NCI-H1105 treated with DMSO at 0.1 percent for 48 hours (cell line): ENCODE measurements around the gene CD3E.

Experiments
- DNase-seq: peaks from one replicate; lab custom pipeline; 2025; lab: John Stamatoyannopoulos, UW

Gene CD3E

GRCh38 chr11:118325283-118325682, 20.8 kb downstream of the CD3E start:
- no peak for DNase-seq

DNA sequence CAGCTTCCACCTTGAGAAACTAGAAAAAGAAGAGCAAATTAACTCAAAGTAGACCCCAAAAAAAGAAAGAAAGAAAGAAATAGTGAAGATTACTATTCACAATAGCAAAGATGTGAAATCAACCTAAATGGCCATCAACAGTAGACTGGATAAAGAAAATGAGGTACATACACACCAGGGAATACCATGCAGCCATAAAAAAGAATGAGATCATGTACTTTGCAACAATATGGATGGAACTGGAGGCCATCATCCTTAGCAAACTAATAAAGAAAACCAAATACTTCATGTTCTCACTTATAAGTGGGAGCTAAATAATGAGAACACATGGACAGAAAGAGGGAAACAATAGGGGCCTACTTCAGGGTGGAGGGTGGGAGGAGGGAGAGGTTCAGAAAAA, 24.2 kb downstream of the CD3E start:
- DNase-seq: no peak

- no peak for DNase-seq
Observed at GRCh38 chr11:118334745-118335144, 30.2 kb downstream of the CD3E start.

DNA sequence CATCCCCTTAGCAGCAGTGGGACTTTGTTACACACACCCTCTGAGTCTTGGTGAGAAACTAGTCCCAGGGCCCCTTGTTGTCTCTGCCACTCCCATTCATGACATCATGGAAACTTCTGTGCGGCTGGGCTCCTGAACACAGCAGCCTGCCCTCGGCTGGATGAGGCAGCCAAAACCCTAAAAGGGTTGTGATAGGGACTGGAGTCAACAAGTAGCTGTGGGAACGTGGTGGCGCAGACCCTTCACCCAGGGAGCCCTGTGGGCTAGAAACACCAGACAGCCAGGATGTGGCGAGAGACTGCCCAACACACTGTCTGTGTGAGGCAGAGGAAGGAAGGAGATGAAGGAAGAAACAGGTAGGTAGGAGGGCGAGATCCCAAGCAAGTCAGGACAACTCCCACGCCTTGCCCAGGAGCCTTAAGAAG, 34.1 kb downstream of the CD3E start:
- DNase-seq: no peak

DNA sequence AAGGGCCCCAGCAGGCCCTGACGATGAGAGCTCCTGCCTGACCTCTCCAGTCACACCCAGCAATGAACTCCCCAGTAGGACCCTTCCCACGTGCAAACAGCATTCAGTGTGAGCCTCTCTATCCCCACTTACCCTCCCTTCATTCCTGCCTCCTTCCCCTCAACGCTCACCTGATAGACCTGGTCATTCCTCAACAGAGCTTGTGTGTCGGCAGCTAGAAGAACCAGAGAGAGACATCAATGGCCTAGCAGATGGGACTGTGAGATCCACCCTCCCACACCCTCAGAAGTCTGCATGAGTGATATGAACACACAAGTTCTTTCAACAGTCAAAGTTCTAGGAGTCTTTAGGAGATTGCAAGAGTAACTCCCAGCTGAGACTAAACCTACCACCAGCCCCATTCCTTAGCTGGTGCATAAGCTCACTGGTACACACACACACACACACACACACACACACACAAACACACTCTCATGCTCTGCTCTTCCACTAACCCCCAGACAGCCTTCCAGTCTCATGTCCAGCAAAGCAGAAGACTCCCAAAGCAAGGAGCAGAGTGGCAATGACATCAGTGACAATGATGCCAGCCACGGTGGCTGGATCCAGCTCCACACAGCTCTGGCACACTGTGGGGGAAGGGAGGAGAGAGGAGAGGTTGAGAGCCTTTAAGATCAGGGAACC, 34.9 kb downstream of the CD3E start:
- DNase-seq: no peak

DNA sequence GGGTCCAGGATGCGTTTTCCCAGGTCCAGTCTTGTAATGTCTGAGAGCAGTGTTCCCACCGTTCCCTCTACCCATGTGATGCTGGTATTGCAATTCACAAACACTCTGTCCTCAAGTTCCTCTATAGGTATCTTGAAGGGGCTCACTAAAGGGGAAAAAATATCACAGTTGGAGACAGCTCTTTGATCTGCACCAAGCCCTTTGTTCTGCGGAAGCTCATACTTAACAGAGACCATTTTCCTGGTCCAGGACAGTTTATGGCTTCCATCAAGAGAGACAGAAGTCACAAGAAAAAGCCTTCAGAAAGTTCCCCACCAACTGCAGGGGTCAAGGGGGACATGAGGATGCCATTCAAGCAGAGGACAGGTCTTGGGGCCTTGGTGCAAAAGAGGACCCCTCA, 35.9 kb downstream of the CD3E start:
- DNase-seq: no peak

DNA sequence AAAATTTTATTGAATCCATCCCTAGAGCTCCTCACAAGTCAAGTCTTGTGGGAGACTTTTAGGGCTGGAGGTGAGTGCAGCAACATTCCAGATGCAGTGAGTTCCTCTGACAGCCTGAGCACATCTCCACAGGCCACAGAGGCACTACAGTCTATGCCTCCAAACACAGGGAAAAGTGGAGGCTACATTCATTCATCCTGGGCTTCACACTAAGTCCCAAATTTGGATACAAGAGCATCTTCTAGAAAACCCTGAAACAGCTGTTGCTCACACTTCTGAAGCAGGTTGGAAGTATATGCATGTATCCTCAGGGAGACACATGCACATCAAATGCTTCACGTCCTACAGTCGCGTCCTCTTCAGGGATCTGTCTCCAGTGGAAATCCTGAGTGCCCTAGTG, 36.7 kb downstream of the CD3E start:
- no peak for DNase-seq

DNA sequence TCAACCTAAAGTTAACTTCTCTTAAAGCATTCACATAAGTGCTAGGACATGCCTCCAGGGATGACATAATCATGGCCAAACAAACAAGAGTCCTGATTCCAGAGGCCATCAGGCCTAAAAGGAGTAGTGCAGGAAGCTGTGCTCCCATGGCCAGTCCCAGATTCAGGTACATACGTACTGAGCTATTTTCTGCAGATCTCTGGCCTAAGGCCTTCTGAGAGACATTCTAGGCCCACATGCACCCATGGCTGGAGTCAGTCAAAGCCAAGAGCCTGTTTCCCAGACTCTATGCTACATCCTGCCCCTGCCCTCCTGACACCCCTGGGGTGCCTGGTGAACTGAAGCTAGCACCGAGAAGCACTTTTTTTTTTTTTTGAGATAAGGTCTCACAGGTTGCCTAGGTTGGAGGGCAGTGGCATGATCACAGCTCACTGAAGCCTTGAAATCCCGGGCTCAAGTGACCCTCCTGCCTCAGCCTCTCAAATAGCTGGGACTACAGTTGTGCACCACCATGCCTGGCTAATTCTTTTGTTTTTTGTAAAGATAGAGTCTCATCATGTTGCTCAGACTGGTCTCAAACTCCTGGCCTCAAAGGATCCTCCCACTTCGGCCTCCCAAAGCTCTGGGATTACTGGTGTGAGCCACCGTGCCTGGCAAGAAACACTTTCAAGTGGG, 37.4 kb downstream of the CD3E start:
- no peak for DNase-seq

- DNase-seq: no peak
Observed at GRCh38 chr11:118342503-118343161, 38.1 kb downstream of the CD3E start, which contains the start of gene CD3D. CD3D (minus strand) TSS chr11:118342705; CDS start chr11:118342607, 98 bp downstream.

GRCh38 chr11:118343248-118343647, 38.7 kb downstream of the CD3E start:
- no peak for DNase-seq

DNA sequence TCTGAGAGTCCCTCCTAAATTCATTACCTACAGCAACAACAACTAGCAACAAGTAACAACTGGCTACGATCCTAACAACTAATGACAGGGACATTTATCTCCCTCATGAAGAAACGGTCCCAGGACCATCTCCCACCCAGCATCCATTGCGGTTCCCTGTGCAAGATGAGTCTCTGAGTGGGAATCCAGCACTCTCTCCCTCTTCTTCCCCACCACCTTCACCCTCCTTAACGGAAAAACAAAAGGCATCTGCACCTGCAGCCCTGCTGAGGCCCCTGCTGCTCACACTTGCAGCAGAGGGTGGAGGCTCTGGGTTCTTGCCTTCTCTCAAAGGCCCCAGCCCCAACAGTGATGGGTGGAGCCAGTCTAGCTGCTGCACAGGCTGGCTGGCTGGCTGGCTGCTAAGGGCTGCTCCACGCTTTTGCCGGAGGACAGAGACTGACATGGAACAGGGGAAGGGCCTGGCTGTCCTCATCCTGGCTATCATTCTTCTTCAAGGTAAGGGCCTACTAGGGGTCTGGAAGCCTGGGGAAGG, 39.5 kb downstream of the CD3E start, which contains the start of gene CD3G:
CD3G (plus strand) TSS at position 364 of the 535 bp plus-strand sequence; CDS start at position 444, 80 bp downstream.
- DNase-seq: no peak

- DNase-seq: no peak
Observed at GRCh38 chr11:118349475-118349874, 44.9 kb downstream of the CD3E start.

GRCh38 chr11:118353084-118353710, 48.7 kb downstream of the CD3E start:
- peak; percentile 45 for DNase-seq

DNA sequence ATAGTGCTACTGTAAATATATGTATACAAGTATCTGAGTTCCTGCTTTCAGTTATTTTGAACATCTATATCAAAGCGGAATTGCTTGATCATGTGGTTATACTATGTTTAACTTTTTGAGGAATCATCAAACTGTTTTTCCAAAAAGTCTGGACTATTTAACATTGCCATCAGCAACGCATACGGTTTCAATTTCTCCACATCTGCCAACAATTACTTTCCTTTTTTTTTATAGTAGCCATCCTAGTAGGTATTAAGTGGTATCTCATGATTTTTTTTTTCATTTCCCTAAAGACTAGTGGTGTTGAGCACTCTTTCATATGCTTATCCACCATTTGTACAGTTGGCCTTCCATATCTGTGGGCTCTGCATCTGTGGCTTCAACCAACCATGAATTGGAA, 53.5 kb downstream of the CD3E start:
- DNase-seq: no peak

DNA sequence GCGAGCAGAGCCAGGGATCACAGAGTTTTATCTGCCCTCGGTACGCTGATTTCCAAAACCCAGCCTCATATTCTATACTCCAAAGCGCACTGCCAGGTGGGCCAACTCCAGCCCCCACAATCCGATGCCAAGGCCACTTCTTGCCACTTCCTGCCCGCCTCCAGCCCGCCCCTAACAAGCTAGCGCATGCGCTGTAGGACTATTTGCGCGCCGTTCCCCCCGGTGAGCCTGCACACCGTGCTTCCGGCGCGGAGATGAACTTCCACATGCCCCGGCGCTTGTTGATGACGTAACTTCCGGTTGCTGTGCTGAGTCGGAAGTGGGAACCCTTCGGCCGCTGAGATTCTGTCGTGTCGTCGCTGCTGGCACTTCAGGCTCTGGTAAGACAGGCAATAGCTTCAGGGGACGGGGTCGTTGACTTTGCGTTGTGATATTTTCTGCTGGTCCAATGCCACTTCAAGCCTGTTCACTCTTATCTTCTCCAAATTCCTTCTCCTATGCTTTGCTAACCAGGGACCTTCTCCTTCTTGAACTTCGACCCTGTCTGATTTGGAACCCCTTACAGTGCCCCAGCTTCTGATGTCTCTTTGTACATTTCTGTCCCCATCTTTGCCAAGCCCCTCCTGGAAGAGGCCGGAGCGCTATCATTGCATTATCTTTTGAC, 54.9 kb downstream of the CD3E start, which contains the start of gene UBE4A:
UBE4A (plus strand) TSS at position 306 of the 664 bp plus-strand sequence. CDS start 5,481 bp downstream, outside the sequence.
- peak; percentile 96 for DNase-seq

DNA sequence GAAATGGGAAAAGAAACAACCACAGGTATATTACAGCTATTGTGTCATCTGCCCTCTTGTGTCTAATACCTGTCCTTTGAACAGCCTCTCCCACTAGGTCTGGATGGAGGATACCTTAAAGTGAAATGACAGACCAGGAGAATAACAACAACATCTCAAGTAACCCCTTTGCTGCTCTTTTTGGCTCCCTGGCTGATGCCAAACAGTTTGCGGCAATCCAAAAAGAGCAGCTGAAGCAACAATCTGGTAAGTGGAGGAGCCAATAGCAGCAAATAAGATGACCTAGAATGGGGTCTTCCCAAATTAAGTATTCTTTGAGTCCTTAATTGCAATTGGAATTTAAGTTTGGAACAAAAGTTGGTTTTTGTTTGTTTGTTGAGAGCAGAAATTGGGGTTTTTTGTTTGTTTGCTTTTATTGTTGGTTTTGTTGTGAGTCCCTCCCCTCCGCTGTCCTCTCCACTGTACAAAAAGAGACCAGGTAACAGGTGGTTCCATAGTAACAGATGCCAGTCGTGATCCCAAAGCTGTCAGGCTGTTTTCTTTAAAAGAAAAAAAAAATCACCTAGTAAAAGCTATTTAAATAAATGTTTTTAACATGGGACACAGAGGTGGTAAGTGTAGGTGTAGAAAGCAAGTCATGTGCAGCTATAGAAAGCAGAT, 60.6 kb downstream of the CD3E start:
- DNase-seq: no peak
